Measurements from ENCODE around the gene CLDN22. TPM values are rescaled to one million over a fixed set of nuclear protein-coding genes. Genes with fewer than 3 reads are reported as not detected.

CLDN22 gene
- total RNA-seq, 1 donor from 2014 or later = not detected

- DNase-seq = no peak
- no peaks in the 10 kb centered on the region for H3K27me3 Mint-ChIP-seq (ENCODE audit: unreplicated experiment)
- H3K4me3 Mint-ChIP-seq (ENCODE audit: unreplicated experiment) = no peak overlapping the region
- H3K4me1 Mint-ChIP-seq (ENCODE audit: low read depth, unreplicated experiment) = no peaks in the 10 kb centered on the region
- H3K36me3 Mint-ChIP-seq (ENCODE audit: unreplicated experiment) = no peaks in the 10 kb centered on the region
- no peak for TF ChIP-seq CTCF (IDR thresholded peaks at IDR 0.05; ENCODE audit: partially characterized antibody, unreplicated experiment)
- H3K27ac Mint-ChIP-seq (ENCODE audit: unreplicated experiment) = no peak overlapping the region
- H3K9me3 Mint-ChIP-seq (ENCODE audit: unreplicated experiment) = peaks cover 3% of the 10 kb centered on the region
These were observed 3.2 kb upstream of the CLDN22 start for GRCh38 chr4:183323295-183323694.

GRCh38 chr4:183322326-183322725, 2.2 kb upstream of the CLDN22 start, which contains the start of gene CLDN24:
Gene CLDN24, minus strand, starts transcription at chr4:183322426. Its CDS starts 0 bp downstream, at chr4:183322426.
- Mint-ChIP-seq H3K27me3 (ENCODE audit: unreplicated experiment) (no peaks in the 10 kb centered on the region), H3K4me1 (ENCODE audit: low read depth, unreplicated experiment) (no peaks in the 10 kb centered on the region), H3K27ac (ENCODE audit: unreplicated experiment) (no peak within 1 kb of the TSS), H3K36me3 (ENCODE audit: unreplicated experiment) (no peaks in the 10 kb centered on the region), H3K4me3 (ENCODE audit: unreplicated experiment) (no peak within 1 kb of the TSS), H3K9me3 (ENCODE audit: unreplicated experiment) (peaks cover 3% of the 10 kb centered on the region)
- DNase-seq = no peak
- no peak for TF ChIP-seq CTCF (IDR thresholded peaks at IDR 0.05; ENCODE audit: partially characterized antibody, unreplicated experiment)

- no peaks in the 10 kb centered on the region for H3K4me1 Mint-ChIP-seq (ENCODE audit: low read depth, unreplicated experiment)
- H3K27ac Mint-ChIP-seq (ENCODE audit: unreplicated experiment) = no peak overlapping the region
- H3K4me3 Mint-ChIP-seq (ENCODE audit: unreplicated experiment) = no peak overlapping the region
- no peaks in the 10 kb centered on the region for H3K36me3 Mint-ChIP-seq (ENCODE audit: unreplicated experiment)
- peaks cover 3% of the 10 kb centered on the region for H3K9me3 Mint-ChIP-seq (ENCODE audit: unreplicated experiment)
- no peak for TF ChIP-seq CTCF (IDR thresholded peaks at IDR 0.05; ENCODE audit: partially characterized antibody, unreplicated experiment)
- no peak for DNase-seq
- no peaks in the 10 kb centered on the region for H3K27me3 Mint-ChIP-seq (ENCODE audit: unreplicated experiment)
These were observed 1.4 kb upstream of the CLDN22 start for GRCh38 chr4:183321516-183321915.

GRCh38 chr4:183321079-183321478, 1.0 kb upstream of the CLDN22 start:
- Mint-ChIP-seq H3K27ac (ENCODE audit: unreplicated experiment) (no peak overlapping the region), H3K4me1 (ENCODE audit: low read depth, unreplicated experiment) (no peaks in the 10 kb centered on the region), H3K27me3 (ENCODE audit: unreplicated experiment) (no peaks in the 10 kb centered on the region), H3K4me3 (ENCODE audit: unreplicated experiment) (no peak overlapping the region), H3K9me3 (ENCODE audit: unreplicated experiment) (no peaks in the 10 kb centered on the region), H3K36me3 (ENCODE audit: unreplicated experiment) (no peaks in the 10 kb centered on the region)
- no peak for DNase-seq
- TF ChIP-seq CTCF (IDR thresholded peaks at IDR 0.05; ENCODE audit: partially characterized antibody, unreplicated experiment) = no peak

GRCh38 chr4:183318656-183319055, 1.4 kb downstream of the CLDN22 start:
- no peaks in the 10 kb centered on the region for H3K4me1 Mint-ChIP-seq (ENCODE audit: low read depth, unreplicated experiment)
- H3K27ac Mint-ChIP-seq (ENCODE audit: unreplicated experiment) = no peak overlapping the region
- TF ChIP-seq CTCF (IDR thresholded peaks at IDR 0.05; ENCODE audit: partially characterized antibody, unreplicated experiment) = no peak
- H3K27me3 Mint-ChIP-seq (ENCODE audit: unreplicated experiment) = no peaks in the 10 kb centered on the region
- peaks cover 2% of the 10 kb centered on the region for H3K9me3 Mint-ChIP-seq (ENCODE audit: unreplicated experiment)
- peaks cover 8% of the 10 kb centered on the region for H3K36me3 Mint-ChIP-seq (ENCODE audit: unreplicated experiment)
- no peak for DNase-seq
- no peak overlapping the region for H3K4me3 Mint-ChIP-seq (ENCODE audit: unreplicated experiment)

Data from glutamatergic neuron (in vitro differentiated cells).